ENCODE data around the gene SFTPB.

SFTPB gene

GRCh38 chr2:85678794-85679672 is 11.0 kb upstream of the SFTPB start:
- Histone ChIP-seq H3K27ac (ENCODE audit: extremely low read depth, low read depth, low read length) (no peak overlapping the region), H3K36me3 (ENCODE audit: control insufficient read depth in 2 of 2, insufficient read depth in 1 of 2, low read length in 2 of 2) (no peaks in the 10 kb centered on the region), H3K4me3 (ENCODE audit: low read depth, low read length) (peak overlapping the region; percentile 13; the same call in 1 of the 2 replicates), H3K4me1 (ENCODE audit: control insufficient read depth, insufficient read depth, low read length) (no peaks in the 10 kb centered on the region), H3K9me3 (ENCODE audit: control insufficient read depth, insufficient read depth, low read depth, low read length) (no peaks in the 10 kb centered on the region)
- ChIA-PET POLR2A (no interaction called here), CTCF (interaction anchor here (0.6 to 3.0 kb wide), 20 partner anchors 8 to 146 kb away, joined by 3 to 28 read pairs (median 5); partner anchors contain the start of gene GNLY)
- no peak for TF ChIP-seq ZBTB48 (tag by site-specific recombination; IDR thresholded peaks at IDR 0.05)
- TF ChIP-seq, protein P1, sequence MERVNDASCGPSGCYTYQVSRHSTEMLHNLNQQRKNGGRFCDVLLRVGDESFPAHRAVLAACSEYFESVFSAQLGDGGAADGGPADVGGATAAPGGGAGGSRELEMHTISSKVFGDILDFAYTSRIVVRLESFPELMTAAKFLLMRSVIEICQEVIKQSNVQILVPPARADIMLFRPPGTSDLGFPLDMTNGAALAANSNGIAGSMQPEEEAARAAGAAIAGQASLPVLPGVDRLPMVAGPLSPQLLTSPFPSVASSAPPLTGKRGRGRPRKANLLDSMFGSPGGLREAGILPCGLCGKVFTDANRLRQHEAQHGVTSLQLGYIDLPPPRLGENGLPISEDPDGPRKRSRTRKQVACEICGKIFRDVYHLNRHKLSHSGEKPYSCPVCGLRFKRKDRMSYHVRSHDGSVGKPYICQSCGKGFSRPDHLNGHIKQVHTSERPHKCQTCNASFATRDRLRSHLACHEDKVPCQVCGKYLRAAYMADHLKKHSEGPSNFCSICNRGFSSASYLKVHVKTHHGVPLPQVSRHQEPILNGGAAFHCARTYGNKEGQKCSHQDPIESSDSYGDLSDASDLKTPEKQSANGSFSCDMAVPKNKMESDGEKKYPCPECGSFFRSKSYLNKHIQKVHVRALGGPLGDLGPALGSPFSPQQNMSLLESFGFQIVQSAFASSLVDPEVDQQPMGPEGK (tag by site-specific recombination; IDR thresholded peaks at IDR 0.05), result peak; percentile 38; the same call in 1 of the 2 replicates
- TF ChIP-seq ZNF610 (tag by site-specific recombination; IDR thresholded peaks at IDR 0.05; ENCODE audit: borderline replicate concordance), result no peak
- peak; percentile 66; the same call in 1 of the 2 replicates for TF ChIP-seq ZNF341 (tag by site-specific recombination; IDR thresholded peaks at IDR 0.05; ENCODE audit: low read depth)
- TF ChIP-seq ZNF121 (tag by site-specific recombination; IDR thresholded peaks at IDR 0.05), result peak; percentile 98
- peak; percentile 56 for TF ChIP-seq ZBTB20 (tag by site-specific recombination; IDR thresholded peaks at IDR 0.05)
- peak; percentile 36; the same call in 1 of the 2 replicates for TF ChIP-seq ZNF366 (tag by site-specific recombination; conservative IDR thresholded peaks at IDR 0.05)
- peak; percentile 75 for TF ChIP-seq MZF1 (tag by site-specific recombination; IDR thresholded peaks at IDR 0.05; ENCODE audit: borderline replicate concordance)
- 0 out of 2 replicates have a peak, but pooled peaks have one; percentile 11 for TF ChIP-seq OSR2 (tag by site-specific recombination; IDR thresholded peaks at IDR 0.05)
- no peak for TF ChIP-seq ZNF354C (tag by site-specific recombination; IDR thresholded peaks at IDR 0.05; ENCODE audit: borderline replicate concordance, low read depth)
- peak; percentile 15; the same call in 1 of the 2 replicates for TF ChIP-seq ZNF394 (tag by site-specific recombination; IDR thresholded peaks at IDR 0.05; ENCODE audit: borderline replicate concordance)
- peak; percentile 20; the same call in 1 of the 2 replicates for TF ChIP-seq GLIS2 (tag by site-specific recombination; IDR thresholded peaks at IDR 0.05)
- TF ChIP-seq GLIS1 (tag by site-specific recombination; IDR thresholded peaks at IDR 0.05), result peak; percentile 73
- no peak for TF ChIP-seq ZNF146 (tag by site-specific recombination; IDR thresholded peaks at IDR 0.05)
- peak; percentile 48; the same call in 1 of the 2 replicates for TF ChIP-seq ZNF423 (tag by site-specific recombination; IDR thresholded peaks at IDR 0.05)
- peak; percentile 74 for TF ChIP-seq ZNF654 (tag by site-specific recombination; IDR thresholded peaks at IDR 0.05; ENCODE audit: low read depth)
- no peak for TF ChIP-seq ZFHX2 (tag by site-specific recombination; conservative IDR thresholded peaks at IDR 0.05)
- no peak for TF ChIP-seq KLF9 (tag by site-specific recombination; IDR thresholded peaks at IDR 0.05; ENCODE audit: low read depth)
- peak; percentile 41; the same call in 1 of the 2 replicates for TF ChIP-seq ZNF335 (tag by site-specific recombination; conservative IDR thresholded peaks at IDR 0.05)
- TF ChIP-seq, protein P2, sequence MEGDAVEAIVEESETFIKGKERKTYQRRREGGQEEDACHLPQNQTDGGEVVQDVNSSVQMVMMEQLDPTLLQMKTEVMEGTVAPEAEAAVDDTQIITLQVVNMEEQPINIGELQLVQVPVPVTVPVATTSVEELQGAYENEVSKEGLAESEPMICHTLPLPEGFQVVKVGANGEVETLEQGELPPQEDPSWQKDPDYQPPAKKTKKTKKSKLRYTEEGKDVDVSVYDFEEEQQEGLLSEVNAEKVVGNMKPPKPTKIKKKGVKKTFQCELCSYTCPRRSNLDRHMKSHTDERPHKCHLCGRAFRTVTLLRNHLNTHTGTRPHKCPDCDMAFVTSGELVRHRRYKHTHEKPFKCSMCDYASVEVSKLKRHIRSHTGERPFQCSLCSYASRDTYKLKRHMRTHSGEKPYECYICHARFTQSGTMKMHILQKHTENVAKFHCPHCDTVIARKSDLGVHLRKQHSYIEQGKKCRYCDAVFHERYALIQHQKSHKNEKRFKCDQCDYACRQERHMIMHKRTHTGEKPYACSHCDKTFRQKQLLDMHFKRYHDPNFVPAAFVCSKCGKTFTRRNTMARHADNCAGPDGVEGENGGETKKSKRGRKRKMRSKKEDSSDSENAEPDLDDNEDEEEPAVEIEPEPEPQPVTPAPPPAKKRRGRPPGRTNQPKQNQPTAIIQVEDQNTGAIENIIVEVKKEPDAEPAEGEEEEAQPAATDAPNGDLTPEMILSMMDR (tag by site-specific recombination; IDR thresholded peaks at IDR 0.05), result peak; percentile 90
- TF ChIP-seq ZEB2 (tag by site-specific recombination; IDR thresholded peaks at IDR 0.05), result peak; percentile 68
- peak; percentile 82 for TF ChIP-seq ZNF362 (tag by site-specific recombination; IDR thresholded peaks at IDR 0.05)
- peak; percentile 33; the same call in 1 of the 2 replicates for TF ChIP-seq PRDM10 (tag by site-specific recombination; IDR thresholded peaks at IDR 0.05)
- peak; percentile 15 for TF ChIP-seq ZBTB26 (tag by site-specific recombination; optimal IDR thresholded peaks at IDR 0.05)
- no peak for TF ChIP-seq ZSCAN23 (tag by site-specific recombination; IDR thresholded peaks at IDR 0.05)
